K562 (cell line): ENCODE measurements around the gene EML6. TPM values are rescaled to one million over a fixed set of nuclear protein-coding genes. Genes with fewer than 3 reads are reported as not detected.

Experiments used
- ATF1 ChIP-seq, 2 experiments: fragments of 450-650 bp in 1 of 2; IDR thresholded peaks; 2 replicates each; pipeline ENCODE4 v1.6.1; 2016; ENCODE audit warnings: missing compliant biosample characterization in 1 of 2, missing genetic modification characterization in 1 of 2
- CBFA2T3 ChIP-seq: fragments of 450-650 bp; IDR thresholded peaks from 2 replicates; pipeline ENCODE4 v1.6.1; 2017
- CREM ChIP-seq: IDR thresholded peaks from 2 replicates; pipeline ENCODE4 v1.6.1; 2014; ENCODE audit warnings: antibody characterized with exemption, low read depth
- CTBP1 ChIP-seq: fragments of 450-650 bp; IDR thresholded peaks from 2 replicates; pipeline ENCODE4 v1.6.1; 2016; ENCODE audit warnings: borderline replicate concordance
- GABPA ChIP-seq: fragments of 200-800 bp; sonication (Bioruptor generic); conservative IDR thresholded peaks from 2 replicates; pipeline ENCODE4 v1.6.1; 2016; ENCODE audit warnings: low read depth, missing genetic modification characterization, missing compliant biosample characterization
- KLF16 ChIP-seq: IDR thresholded peaks from 2 replicates; pipeline ENCODE4 v1.6.1; 2016; ENCODE audit warnings: antibody characterized with exemption
- MTA1 ChIP-seq: fragments of 450-650 bp; IDR thresholded peaks from 2 replicates; pipeline ENCODE4 v1.6.1; 2017; ENCODE audit warnings: borderline replicate concordance
- PHF8 ChIP-seq: fragments of 200-600 bp; sonication (generic); IDR thresholded peaks from 2 replicates; pipeline ENCODE4 v1.6.1; 2012; ENCODE audit warnings: mixed run types, mild to moderate bottlenecking, inconsistent platforms, low read length, moderate library complexity, borderline replicate concordance
- POLR2B ChIP-seq: fragments of 450-650 bp; IDR thresholded peaks from 2 replicates; pipeline ENCODE4 v1.6.1; 2018; ENCODE audit warnings: low read depth; ENCODE audit not compliant: partially characterized antibody
- PRPF4 ChIP-seq: fragments of 200-400 bp; formaldehyde crosslinking; IDR thresholded peaks from one replicate; pipeline ENCODE4 v1.6.1; 2017; ENCODE audit warnings: low read length, low read depth, mild to moderate bottlenecking; ENCODE audit not compliant: insufficient read depth, poor library complexity, severe bottlenecking
- RBM39 ChIP-seq: fragments of 200-400 bp; formaldehyde crosslinking; optimal IDR thresholded peaks from 2 replicates; pipeline ENCODE3; 2018; ENCODE audit warnings: low read depth, low read length
- SRSF1 ChIP-seq: fragments of 200-400 bp; formaldehyde crosslinking; IDR thresholded peaks from 2 replicates; pipeline ENCODE4 v1.6.1; 2017; ENCODE audit warnings: mild to moderate bottlenecking, low read depth, low read length, moderate library complexity
- TEAD1 ChIP-seq, 2 experiments: fragments of 450-650 bp in 1 of 2; sonication (generic) in 1 of 2; formaldehyde crosslinking; IDR thresholded peaks; 2 replicates each; pipeline versions ENCODE4 v1.4.0 to v1.8.0; 2020 to 2022; ENCODE audit warnings: mild to moderate bottlenecking in 2 of 2, missing genetic modification reagents in 1 of 2
- ZNF24 ChIP-seq: fragments of 450-650 bp; IDR thresholded peaks from 2 replicates; pipeline ENCODE4 v1.6.1; 2016
- ZNF696 ChIP-seq: fragments of 250-450 bp; sonication (Bioruptor Pico); conservative IDR thresholded peaks from 2 replicates; pipeline ENCODE4 v1.4.0; 2020; ENCODE audit warnings: mild to moderate bottlenecking, moderate library complexity
- polyA plus RNA-seq, 8 experiments: library from polyadenylated mRNA; depleted of rRNA in 4 of 8; stranded (reverse) in 5 of 8; unstranded in 3 of 8; fragments of >200 nt; fragmentation: Nextera tagmentation in 2 of 8; fragmentation: Illumina TruSeq in 1 of 8; extraction: Ambion mirVana in 2 of 8; extraction: Trizol in 1 of 8; gene quantifications; 2 replicates each; pipeline versions ENCODE4 v1.2.1 to v1.2.3, GENCODE V29; 2011 to 2014; ENCODE audit warnings: inconsistent platforms in 1 of 8, missing spikeins in 1 of 8
- total RNA-seq, 7 experiments: library from RNA; depleted of rRNA in 6 of 7; stranded (reverse); fragments of >200 nt in 6 of 7; fragmentation: Illumina TruSeq in 2 of 7; extraction: Trizol in 2 of 7; gene quantifications; 2 replicates each; pipeline versions ENCODE4 v1.2.1 to v1.2.3, GENCODE V29; 2011 to 2021; ENCODE audit warnings: low replicate concordance in 1 of 7
- TF ChIP-seq, protein P1 (sequence below): fragments of 450-650 bp; IDR thresholded peaks from 2 replicates; pipeline ENCODE4 v1.6.1; 2017; ENCODE audit warnings: mild to moderate bottlenecking, moderate library complexity
- TF ChIP-seq, protein P2 (sequence below): fragments of 450-650 bp; formaldehyde crosslinking; IDR thresholded peaks from 2 replicates; pipeline ENCODE4 v1.4.0; 2020; ENCODE audit warnings: mild to moderate bottlenecking, moderate library complexity

EML6 gene
- total and polyA plus RNA-seq, 9 of the 15 experiments (the other 6 are each of a cell fraction or from before 2014, with no cell fraction given) = 0.07 to 0.56 (median 0.25) TPM

DNA sequence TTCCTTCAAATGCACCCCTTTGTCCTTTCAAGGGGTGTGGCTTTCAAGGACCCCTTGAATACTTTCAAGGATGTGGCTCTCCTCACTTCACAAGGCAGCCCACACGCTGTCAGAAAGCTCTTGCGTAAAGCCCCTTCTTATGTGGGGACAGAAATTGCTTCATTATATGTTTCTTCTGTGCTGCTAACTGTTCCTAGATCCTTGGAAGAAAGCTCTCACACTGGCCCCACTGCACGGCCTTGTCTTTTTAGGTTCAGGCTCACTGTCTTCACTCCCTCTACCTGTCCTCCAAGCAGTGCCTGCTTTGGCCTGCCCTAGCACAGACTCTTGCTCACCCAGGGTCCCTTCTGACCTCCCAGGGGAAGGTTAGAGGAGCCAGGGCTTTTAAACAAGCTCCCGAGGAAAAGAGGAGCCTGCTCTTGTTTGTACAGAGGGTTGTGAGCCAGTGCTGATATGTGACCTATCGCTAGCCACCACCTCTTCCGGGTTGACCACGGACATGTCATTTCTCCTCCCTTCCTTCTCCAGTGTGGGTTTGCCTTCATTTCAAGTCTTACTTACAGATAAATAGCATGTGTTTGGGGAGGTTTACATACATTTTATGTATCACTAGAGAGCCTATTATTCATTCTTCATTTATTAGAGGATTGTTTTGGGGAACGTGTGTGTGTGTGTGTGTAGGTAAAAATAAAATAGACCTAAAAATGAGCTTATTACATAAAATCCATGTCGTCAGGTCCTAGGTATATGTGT lies 232.1 kb downstream of the EML6 start (continued):
- TF ChIP-seq, protein P1, sequence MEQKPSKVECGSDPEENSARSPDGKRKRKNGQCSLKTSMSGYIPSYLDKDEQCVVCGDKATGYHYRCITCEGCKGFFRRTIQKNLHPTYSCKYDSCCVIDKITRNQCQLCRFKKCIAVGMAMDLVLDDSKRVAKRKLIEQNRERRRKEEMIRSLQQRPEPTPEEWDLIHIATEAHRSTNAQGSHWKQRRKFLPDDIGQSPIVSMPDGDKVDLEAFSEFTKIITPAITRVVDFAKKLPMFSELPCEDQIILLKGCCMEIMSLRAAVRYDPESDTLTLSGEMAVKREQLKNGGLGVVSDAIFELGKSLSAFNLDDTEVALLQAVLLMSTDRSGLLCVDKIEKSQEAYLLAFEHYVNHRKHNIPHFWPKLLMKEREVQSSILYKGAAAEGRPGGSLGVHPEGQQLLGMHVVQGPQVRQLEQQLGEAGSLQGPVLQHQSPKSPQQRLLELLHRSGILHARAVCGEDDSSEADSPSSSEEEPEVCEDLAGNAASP = no peak
- TF ChIP-seq MTA1 (0 out of 2 replicates have a peak, but pooled peaks have one; percentile 23), CTBP1 (no peak), CBFA2T3 (peak; percentile 77), ZNF696 (no peak), POLR2B (peak; percentile 65), CREM (peak; percentile 9; the same call in 1 of the 2 replicates), ATF1 (CRISPR knock-in tag; IDR thresholded peaks at IDR 0.05) (no peak), ATF1 (tag; IDR thresholded peaks at IDR 0.05) (peak; percentile 57; the same call in 1 of the 2 replicates), GABPA (tag) (peak; percentile 80), KLF16 (no peak), SRSF1 (no peak), TEAD1 (CRISPR knock-in tag; IDR thresholded peaks at IDR 0.05) (peak in 1 of 2 experiments; percentile 61; a peak in 1 of 4 replicates), PRPF4 (no peak), PHF8 (peak; percentile 51; the same call in 1 of the 2 replicates), ZNF24 (no peak), RBM39 (no peak)
- TF ChIP-seq, protein P2, sequence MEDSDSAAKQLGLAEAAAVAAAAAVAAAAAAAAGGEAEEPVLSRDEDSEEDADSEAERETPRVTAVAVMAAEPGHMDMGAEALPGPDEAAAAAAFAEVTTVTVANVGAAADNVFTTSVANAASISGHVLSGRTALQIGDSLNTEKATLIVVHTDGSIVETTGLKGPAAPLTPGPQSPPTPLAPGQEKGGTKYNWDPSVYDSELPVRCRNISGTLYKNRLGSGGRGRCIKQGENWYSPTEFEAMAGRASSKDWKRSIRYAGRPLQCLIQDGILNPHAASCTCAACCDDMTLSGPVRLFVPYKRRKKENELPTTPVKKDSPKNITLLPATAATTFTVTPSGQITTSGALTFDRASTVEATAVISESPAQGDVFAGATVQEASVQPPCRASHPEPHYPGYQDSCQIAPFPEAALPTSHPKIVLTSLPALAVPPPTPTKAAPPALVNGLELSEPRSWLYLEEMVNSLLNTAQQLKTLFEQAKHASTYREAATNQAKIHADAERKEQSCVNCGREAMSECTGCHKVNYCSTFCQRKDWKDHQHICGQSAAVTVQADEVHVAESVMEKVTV (CRISPR knock-in tag) = 0 out of 2 replicates have a peak, but pooled peaks have one; percentile 9
